ENCODE data around the gene DALRD3.

The DALRD3 gene

DNA sequence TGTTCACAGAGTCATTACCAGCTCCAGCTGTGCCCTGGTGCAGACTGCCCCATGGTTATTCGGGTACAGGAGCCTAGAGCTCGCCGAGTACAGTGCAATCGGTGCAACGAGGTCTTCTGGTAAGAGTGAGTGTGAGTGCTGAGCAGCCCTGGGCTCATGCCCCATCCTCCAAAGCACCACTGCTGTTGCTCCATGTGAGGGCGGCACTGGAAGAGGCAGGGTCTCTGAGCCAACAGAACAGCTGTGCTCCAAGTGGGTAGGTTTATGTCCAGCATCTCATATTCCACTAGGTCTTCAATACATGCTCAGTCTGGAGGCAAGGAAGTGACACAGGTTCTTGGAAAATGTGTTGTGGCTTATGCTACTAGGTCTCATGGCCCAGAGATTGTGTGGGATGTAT is 47.8 kb downstream of the DALRD3 start:
- DNase-seq (ENCODE audit: insufficient read length, low spot score) (no peak), FAIRE-seq (no peak)
- no peak for TF ChIP-seq CTCF (IDR thresholded peaks at IDR 0.05; ENCODE audit: insufficient read depth, missing control alignments)

DNA sequence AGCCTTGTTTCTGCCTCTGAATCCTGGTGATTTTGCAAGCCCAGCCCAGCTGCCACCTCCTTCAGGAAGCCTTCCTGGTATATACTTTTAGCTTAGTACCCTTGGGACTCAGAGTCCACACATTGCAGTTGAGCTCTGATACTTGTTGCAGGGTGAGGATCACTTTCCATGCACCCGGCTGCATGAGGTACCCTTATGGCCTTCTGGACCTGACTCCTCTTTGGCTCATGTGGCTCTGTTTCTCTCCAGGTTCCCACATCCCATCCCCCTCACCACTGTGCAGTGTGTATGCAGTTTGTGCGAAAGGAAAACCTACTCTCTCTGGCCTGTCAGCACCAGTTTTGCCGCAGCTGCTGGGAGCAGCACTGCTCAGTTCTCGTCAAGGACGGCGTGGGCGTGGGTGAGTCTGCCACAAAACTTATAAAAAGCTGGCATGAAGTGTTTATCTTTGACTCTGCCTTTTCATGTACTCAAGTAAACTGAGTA is 51.5 kb downstream of the DALRD3 start:
- TF ChIP-seq CTCF (IDR thresholded peaks at IDR 0.05; ENCODE audit: insufficient read depth, missing control alignments): no peak
- FAIRE-seq (no peak), DNase-seq (ENCODE audit: insufficient read length, low spot score) (no peak)

- TF ChIP-seq CTCF (IDR thresholded peaks at IDR 0.05; ENCODE audit: insufficient read depth, missing control alignments): no peak
- FAIRE-seq: no peak
- no peak for DNase-seq (ENCODE audit: insufficient read length, low spot score)
Observed at GRCh38 chr3:48966367-48966766, 52.0 kb downstream of the DALRD3 start.
